ENCODE results near the gene SLC35E3. TPM values are rescaled to one million over a fixed set of nuclear protein-coding genes. Genes with fewer than 3 reads are reported as not detected.

SLC35E3 gene
- total and polyA plus RNA-seq, 2 of the 13 experiments (the other 11 are each of a cell fraction or from before 2014, with no cell fraction given), result 13.0 to 22.1 TPM

DNA sequence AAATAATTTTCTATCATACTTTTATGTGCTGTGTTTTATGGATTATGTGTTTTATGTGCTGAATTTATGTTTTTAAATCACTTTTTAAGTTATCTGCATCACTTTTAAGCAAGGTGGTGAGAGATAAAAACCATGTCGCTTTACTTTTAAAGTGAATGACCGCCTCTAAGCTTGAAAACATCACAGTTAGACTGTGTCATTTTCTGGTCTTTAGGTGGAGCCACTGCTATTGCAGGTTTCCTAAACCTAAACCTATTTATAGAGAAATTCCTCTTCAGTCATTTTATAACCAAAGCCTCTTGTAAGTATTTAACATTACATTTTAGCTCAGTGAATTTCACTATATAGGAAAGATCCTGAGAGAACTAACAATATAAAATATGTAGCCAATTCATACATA, 41.0 kb downstream of the SLC35E3 start:
- FAIRE-seq (peak; percentile 23), ATAC-seq (peak; percentile 4; the same call in 2 of the 3 replicates), DNase-seq (ENCODE audit: low spot score) (peak; percentile 56)
- ChIA-PET POLR2A (interaction anchor here (1.0 to 9.2 kb wide), 8 partner anchors 14 to 546 kb away, joined by 3 to 184 read pairs (median 18); partner anchors contain the start of genes MDM2 and SLC35E3), CTCF (ENCODE audit: low intra/inter-chr PET ratio, low total read pairs) (interaction anchor here (1.5 kb wide), 1 partner anchor 22 kb away, joined by 3 read pairs; no protein-coding TSS in a partner anchor)
- Histone ChIP-seq H3K79me2 (ENCODE audit: insufficient read depth, low read length) (peaks cover 7% of the 10 kb centered on the region), H3K9me3 (ENCODE audit: low read length) (no peaks in the 10 kb centered on the region), H3K27ac (ENCODE audit: extremely low read length, insufficient read depth, low read length) (peak overlapping the region; percentile 91), H3K27me3 (ENCODE audit: control insufficient read depth in 1 of 2, insufficient read depth in 2 of 2, low read length in 2 of 2) (no peaks in the 10 kb centered on the region), H3K9ac (ENCODE audit: insufficient read depth, low read depth, low read length) (peak overlapping the region; percentile 74), H3K4me1 (ENCODE audit: insufficient read depth, low read length) (peaks cover 85% of the 10 kb centered on the region), H3K4me2 (ENCODE audit: low read depth, low read length) (peak overlapping the region; percentile 63), H3K36me3 (replicated peaks in 1 of 2; ENCODE audit: control insufficient read depth in 1 of 2, insufficient read depth in 2 of 2, low read length in 2 of 2) (no peaks in the 10 kb centered on the region; a peak in 2 of 5 replicates), H4K20me1 (ENCODE audit: insufficient read depth, low read length) (no peaks in the 10 kb centered on the region), H3K4me3 (replicated peaks in 1 of 3; ENCODE audit: insufficient read depth in 1 of 3, low read depth in 2 of 3, low read length in 3 of 3) (peak overlapping the region in 2 of 3 experiments; percentile 13 to 36; a peak in 1 of 6 replicates), H2AFZ (ENCODE audit: low read length) (no peak overlapping the region)
- in situ Hi-C loops (cut with HindIII; ENCODE audit: extremely low pct_ligation_motif_present, low pct_unique_long_range_greater_than_20kb) (no loop called here), intact Hi-C loops (cut with micrococcal nuclease; ENCODE audit: unreplicated experiment) (loop anchor here (1.0 kb wide), 3 partner anchors 21 to 101 kb away; partner anchors contain the start of genes MDM2, NUP107 and SLC35E3)
- BruUV-seq (replicated peaks), result no TSS peak
- WGBS (ENCODE audit: low lambda C conversion rate), result 16% methylated on average over 2 of the region's 2 CpGs
- TF ChIP-seq SMAD1 (CRISPR knock-in tag; IDR thresholded peaks at IDR 0.05; ENCODE audit: borderline replicate concordance, low read depth) (no peak), SSRP1 (CRISPR knock-in tag; IDR thresholded peaks at IDR 0.05) (0 out of 2 replicates have a peak, but pooled peaks have one; percentile 13), KLF16 (CRISPR knock-in tag; IDR thresholded peaks at IDR 0.05) (no peak), DPF2 (CRISPR knock-in tag; IDR thresholded peaks at IDR 0.05; ENCODE audit: borderline replicate concordance, low read depth) (no peak), ZNF788 (CRISPR knock-in tag; IDR thresholded peaks at IDR 0.05; ENCODE audit: borderline replicate concordance) (no peak), ZNF24 (IDR thresholded peaks at IDR 0.05) (peak; percentile 30; the same call in 1 of the 2 replicates), JUND (CRISPR knock-in tag; IDR thresholded peaks at IDR 0.05) (no peak)
- TF ChIP-seq, protein P1, sequence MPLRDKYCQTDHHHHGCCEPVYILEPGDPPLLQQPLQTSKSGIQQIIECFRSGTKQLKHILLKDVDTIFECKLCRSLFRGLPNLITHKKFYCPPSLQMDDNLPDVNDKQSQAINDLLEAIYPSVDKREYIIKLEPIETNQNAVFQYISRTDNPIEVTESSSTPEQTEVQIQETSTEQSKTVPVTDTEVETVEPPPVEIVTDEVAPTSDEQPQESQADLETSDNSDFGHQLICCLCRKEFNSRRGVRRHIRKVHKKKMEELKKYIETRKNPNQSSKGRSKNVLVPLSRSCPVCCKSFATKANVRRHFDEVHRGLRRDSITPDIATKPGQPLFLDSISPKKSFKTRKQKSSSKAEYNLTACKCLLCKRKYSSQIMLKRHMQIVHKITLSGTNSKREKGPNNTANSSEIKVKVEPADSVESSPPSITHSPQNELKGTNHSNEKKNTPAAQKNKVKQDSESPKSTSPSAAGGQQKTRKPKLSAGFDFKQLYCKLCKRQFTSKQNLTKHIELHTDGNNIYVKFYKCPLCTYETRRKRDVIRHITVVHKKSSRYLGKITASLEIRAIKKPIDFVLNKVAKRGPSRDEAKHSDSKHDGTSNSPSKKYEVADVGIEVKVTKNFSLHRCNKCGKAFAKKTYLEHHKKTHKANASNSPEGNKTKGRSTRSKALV (CRISPR knock-in tag; IDR thresholded peaks at IDR 0.05), result no peak
- TF ChIP-seq, protein P2, sequence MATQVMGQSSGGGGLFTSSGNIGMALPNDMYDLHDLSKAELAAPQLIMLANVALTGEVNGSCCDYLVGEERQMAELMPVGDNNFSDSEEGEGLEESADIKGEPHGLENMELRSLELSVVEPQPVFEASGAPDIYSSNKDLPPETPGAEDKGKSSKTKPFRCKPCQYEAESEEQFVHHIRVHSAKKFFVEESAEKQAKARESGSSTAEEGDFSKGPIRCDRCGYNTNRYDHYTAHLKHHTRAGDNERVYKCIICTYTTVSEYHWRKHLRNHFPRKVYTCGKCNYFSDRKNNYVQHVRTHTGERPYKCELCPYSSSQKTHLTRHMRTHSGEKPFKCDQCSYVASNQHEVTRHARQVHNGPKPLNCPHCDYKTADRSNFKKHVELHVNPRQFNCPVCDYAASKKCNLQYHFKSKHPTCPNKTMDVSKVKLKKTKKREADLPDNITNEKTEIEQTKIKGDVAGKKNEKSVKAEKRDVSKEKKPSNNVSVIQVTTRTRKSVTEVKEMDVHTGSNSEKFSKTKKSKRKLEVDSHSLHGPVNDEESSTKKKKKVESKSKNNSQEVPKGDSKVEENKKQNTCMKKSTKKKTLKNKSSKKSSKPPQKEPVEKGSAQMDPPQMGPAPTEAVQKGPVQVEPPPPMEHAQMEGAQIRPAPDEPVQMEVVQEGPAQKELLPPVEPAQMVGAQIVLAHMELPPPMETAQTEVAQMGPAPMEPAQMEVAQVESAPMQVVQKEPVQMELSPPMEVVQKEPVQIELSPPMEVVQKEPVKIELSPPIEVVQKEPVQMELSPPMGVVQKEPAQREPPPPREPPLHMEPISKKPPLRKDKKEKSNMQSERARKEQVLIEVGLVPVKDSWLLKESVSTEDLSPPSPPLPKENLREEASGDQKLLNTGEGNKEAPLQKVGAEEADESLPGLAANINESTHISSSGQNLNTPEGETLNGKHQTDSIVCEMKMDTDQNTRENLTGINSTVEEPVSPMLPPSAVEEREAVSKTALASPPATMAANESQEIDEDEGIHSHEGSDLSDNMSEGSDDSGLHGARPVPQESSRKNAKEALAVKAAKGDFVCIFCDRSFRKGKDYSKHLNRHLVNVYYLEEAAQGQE (IDR thresholded peaks at IDR 0.05; ENCODE audit: borderline replicate concordance in 1 of 2, low read depth in 1 of 2, low read length in 2 of 2), result no peak
- TF ChIP-seq, protein P3, sequence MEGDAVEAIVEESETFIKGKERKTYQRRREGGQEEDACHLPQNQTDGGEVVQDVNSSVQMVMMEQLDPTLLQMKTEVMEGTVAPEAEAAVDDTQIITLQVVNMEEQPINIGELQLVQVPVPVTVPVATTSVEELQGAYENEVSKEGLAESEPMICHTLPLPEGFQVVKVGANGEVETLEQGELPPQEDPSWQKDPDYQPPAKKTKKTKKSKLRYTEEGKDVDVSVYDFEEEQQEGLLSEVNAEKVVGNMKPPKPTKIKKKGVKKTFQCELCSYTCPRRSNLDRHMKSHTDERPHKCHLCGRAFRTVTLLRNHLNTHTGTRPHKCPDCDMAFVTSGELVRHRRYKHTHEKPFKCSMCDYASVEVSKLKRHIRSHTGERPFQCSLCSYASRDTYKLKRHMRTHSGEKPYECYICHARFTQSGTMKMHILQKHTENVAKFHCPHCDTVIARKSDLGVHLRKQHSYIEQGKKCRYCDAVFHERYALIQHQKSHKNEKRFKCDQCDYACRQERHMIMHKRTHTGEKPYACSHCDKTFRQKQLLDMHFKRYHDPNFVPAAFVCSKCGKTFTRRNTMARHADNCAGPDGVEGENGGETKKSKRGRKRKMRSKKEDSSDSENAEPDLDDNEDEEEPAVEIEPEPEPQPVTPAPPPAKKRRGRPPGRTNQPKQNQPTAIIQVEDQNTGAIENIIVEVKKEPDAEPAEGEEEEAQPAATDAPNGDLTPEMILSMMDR (CRISPR knock-in tag; IDR thresholded peaks at IDR 0.05), result peak; percentile 39; the same call in 1 of the 2 replicates
- TF ChIP-seq, protein P4, sequence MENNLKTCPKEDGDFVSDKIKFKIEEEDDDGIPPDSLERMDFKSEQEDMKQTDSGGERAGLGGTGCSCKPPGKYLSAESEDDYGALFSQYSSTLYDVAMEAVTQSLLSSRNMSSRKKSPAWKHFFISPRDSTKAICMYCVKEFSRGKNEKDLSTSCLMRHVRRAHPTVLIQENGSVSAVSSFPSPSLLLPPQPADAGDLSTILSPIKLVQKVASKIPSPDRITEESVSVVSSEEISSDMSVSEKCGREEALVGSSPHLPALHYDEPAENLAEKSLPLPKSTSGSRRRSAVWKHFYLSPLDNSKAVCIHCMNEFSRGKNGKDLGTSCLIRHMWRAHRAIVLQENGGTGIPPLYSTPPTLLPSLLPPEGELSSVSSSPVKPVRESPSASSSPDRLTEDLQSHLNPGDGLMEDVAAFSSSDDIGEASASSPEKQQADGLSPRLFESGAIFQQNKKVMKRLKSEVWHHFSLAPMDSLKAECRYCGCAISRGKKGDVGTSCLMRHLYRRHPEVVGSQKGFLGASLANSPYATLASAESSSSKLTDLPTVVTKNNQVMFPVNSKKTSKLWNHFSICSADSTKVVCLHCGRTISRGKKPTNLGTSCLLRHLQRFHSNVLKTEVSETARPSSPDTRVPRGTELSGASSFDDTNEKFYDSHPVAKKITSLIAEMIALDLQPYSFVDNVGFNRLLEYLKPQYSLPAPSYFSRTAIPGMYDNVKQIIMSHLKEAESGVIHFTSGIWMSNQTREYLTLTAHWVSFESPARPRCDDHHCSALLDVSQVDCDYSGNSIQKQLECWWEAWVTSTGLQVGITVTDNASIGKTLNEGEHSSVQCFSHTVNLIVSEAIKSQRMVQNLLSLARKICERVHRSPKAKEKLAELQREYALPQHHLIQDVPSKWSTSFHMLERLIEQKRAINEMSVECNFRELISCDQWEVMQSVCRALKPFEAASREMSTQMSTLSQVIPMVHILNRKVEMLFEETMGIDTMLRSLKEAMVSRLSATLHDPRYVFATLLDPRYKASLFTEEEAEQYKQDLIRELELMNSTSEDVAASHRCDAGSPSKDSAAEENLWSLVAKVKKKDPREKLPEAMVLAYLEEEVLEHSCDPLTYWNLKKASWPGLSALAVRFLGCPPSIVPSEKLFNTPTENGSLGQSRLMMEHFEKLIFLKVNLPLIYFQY (CRISPR knock-in tag; IDR thresholded peaks at IDR 0.05; ENCODE audit: borderline replicate concordance), result no peak

Measured in HepG2 (cell line).